Stimulated activated CD4-positive, alpha-beta T cell treated with anti-CD3 and anti-CD28 coated beads, Interleukin-2, amount 100 ng/mL, for 4 hours (primary cell): Measurements from ENCODE around the gene AQP3.
A peak's percentile ranks its signal among the peaks of the same experiment; 100 is the strongest.
"Not testable (repeated sequence)": the region's sequence is repeated elsewhere in the genome, so short reads cannot be mapped to it uniquely, and the experiment has no call there.

Experiments
- DNase-seq: peaks from one replicate; pipeline ENCODE4 v3.0.0-alpha.2; 2020; ENCODE audit warnings: low read depth

Gene AQP3

DNA sequence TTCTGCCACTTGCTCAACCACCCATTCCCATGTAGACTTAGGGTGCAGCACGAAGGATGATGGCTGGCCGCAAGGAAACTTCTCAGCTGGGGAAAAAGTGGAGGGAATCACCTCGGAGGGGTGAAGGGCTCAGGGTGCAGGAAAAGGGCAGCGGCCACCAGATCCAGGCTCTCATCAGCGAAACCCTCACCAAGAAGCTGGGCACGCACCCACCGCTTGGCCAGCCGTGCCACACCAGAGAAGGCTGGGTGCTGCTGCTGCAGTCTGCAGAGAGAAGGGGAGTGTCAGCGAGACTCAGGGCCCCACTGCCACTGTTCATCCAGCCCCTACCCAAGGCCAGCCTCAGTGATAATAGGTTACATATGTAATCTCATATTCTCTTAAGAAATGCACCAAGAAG lies 17.7 kb upstream of the AQP3 start:
- DNase-seq = no peak

DNA sequence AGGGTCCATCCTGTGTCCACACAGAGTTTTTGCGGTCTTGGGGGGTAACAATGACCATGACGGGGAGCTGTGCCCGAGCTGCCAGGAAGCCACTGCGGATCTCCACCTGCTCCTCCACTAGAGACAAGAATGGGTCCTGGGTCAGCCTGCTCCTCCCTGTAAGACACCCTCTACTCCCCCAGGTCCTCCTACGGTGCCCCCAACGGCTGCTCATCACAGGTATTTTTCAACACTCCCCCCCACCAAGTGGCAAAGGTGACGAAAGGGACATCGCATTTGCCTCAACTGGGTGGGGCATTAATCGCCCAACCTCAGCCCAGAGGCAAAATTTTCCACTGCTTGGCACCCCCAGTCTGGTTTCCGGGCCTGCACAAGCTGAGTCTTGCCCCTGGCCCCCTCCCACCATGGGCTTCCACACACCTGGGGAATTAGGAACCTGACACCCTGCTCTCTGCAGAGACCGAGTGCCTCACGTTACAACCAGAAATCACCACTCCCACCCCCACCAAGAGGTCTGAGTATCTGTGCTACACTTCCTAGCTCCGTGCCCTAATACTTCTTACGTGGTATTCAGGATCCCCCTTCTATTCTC lies 16.7 kb upstream of the AQP3 start:
- DNase-seq = no peak

DNA sequence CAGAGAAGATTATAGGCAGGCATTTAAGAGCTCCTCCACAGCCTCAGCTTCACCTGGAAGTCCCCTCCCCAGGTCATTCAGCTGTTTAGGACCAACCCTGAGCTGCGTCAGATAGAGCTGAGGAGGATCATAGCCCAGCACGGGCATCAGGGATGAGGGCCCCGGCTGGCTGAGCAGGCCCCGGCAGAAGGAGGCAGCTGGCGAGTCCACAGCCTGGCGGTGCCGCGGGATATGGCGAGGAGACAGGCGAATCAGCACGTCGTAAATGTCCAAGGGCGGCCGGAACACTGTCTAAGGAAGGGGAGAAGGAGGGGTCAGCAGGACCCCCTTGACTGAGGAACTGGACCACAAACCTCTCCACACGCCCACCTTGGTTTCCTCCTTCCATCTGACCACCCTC lies 15.8 kb upstream of the AQP3 start:
- DNase-seq = no peak

DNA sequence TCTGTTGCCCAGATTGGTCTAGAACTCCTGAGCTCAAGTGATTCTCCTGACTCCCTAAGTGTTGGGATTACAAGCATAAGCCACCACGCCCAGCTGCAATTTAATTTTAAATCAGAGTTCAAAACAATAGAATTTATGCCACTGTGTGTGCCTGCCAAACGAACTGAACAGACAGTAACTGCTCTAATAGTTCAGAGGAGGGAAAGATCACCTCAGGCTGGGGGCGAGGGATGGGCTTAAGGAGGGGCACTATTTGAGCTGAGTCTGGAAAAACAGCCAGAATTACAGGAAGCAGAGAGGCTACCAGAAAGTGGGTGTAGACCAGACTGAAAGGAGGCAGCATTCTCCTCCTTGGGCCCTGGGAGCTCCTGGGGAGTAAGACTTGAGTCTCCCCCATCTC lies 14.1 kb upstream of the AQP3 start:
- no peak for DNase-seq

DNA sequence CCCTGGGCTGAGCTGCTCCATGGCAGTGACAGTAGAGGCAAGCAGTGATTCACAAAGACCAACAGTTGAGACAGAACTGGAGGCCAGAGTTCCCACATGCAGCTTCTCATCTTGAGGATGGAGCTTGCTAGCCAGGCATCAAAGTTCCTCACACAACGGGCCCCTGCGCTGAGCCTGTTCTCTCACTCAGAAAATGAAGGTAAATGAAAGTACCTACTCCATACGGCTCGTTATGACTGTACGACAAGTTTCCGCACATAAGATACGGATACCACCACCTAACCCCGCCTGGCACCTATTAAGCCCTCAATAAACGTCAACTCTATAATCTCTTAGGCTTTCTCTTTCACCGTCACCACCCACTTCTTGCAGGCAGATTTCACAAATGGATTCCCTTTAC lies 13.5 kb upstream of the AQP3 start:
- no peak for DNase-seq

DNA sequence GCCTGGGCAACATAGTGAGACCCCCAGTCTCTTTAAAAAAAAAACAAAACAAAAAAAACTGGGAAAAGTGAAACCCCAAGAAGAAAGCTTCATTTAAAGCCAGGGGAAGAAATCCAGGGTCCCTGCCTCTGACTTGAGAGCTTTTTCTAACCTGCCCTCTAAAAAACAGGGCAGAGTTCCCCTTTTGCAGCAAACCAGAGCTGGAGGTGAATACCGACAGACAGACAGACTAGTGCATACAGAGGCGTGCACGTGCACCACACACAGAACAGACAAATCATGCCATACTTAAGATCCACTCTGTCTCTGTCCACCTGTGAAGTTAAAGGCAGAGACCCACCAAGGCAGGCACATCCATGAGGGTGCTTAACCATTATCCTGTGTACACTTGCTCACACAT lies 11.7 kb upstream of the AQP3 start:
- no peak for DNase-seq

DNA sequence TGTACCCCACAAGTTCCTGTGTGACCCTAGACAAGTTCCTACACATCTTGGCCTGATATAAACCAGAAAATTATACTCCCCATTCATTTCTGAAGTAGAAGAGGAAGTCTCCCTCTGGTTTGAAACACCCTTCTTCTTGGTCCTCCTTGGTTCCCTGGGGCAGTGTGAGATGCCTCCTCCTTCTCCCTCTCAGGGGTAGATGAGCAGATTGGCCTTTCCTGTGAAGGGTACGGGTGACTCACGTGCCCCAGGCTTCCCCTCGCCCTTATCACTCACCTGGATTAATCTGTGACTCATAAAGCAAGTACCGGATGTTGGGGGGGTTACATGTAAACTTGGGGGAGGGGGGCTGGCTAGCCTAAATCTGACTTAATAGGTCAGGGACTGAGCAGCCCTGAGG lies 11.1 kb upstream of the AQP3 start:
- peak; percentile 74 for DNase-seq

DNA sequence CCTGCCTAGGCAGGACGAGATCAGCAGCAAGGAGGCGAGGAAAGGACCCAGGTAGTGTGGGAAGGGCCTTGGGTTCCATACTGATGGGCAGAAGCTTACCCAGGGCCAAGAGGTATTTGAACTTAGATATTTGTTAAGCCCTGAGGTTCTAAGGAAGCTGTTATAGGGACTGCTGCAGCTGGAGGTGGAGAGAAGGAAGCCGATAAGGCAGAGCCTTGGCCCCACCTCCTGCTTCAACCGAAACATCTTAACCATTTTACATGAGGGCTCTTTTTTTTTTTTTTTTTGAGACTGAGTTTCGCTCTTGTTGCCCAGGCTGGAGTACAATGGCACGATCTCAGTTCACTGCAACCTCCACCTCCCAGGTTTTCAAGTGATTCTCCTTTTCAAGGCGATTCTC lies 8.6 kb upstream of the AQP3 start:
- no peak for DNase-seq

DNA sequence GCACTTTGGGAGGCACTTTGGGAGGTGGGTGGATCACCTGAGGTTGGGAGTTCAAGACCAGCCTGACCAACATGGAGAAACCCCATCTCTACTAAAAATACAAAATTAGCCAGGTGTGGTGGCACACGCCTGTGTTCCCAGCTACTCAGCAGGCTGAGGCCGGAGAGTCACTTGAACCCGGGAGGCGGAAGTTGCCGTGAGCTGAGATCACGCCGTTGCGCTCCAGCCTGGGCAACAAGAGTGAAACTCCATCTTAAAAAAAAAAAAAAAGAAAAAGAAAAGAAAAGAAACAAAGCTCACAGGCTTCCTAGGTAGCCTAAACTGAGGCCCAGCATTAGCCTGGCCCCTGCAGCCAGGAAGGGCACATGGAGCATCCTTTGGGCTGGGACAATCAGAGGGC lies 8.1 kb upstream of the AQP3 start:
- not testable (repeated sequence) for DNase-seq

DNA sequence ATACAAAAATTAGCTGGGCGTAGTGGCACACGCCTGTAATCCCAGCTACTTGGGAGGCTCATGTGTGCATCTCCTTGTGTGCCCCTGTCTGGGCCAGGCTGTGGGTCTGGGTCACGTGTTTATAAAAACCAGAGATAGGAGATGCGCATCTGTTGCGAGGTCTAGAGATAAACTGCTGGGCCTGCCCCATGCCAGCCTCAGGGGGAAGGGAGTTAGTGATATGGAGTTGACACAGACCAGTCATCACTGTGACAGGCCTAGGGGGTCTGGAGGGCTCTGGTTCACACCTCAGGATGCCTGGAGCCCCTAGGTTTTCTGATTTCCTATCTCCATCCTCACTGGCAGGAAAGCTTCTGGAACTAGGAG lies 7.3 kb upstream of the AQP3 start:
- DNase-seq = not testable (repeated sequence)

DNA sequence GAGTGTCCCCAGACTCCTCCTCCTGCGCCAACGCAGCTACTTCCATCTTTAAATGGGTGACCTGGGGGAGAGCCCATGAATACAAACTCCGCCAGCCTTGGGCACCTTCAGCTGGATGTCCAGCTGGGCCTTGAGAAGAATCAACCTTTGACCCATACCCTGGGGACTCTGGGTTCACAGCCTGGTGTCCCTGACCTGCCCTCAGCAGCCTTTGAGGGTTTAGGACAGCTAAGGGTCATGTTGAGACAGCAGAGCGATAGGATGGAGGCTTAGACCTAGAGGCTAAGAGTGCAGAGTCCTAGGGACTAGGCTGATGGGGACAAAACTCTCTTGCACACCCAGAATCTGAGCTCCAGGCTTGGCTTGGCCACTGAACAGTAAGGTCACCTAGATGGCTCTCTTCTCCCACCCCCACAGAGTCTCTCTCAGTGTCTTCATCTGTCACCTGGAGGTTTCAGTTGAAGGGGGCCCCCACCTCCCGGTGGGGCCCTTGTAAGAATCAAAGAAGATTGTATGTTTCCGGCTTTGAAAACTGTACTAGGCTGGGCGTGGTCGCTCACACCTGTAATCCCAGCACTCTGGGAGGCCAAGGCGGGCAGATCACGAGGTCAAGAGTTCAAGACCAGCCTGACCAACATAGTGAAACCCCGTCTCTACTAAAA lies 6.7 kb upstream of the AQP3 start:
- no peak for DNase-seq

DNA sequence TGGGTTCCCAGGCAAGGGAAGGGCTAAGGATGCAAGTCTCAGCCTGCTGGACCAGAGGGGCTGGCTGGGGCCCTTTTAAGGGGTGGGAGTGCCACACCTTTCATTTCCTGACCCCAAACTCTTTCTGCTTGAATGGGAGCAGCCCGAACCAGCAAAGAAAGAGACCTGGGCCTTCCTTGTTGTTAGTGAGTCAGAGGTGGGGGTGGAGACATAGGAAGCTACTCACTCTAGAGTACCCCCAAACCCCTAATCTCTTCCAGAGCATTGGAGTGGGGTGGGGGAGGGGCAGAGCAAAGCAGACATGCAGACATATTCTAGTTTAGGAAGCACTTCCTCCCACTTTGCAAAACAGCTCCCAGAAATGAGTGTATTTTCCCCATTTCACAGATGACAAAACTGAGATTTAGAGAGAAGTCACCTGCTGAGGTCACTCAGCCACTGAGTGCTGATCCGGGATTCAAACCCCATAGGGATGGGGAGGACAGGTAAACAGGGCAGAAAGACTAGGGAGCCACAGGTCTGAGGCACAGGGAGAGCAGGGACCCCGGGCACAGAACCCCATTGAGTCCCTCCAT lies 6.0 kb upstream of the AQP3 start:
- DNase-seq = no peak

DNA sequence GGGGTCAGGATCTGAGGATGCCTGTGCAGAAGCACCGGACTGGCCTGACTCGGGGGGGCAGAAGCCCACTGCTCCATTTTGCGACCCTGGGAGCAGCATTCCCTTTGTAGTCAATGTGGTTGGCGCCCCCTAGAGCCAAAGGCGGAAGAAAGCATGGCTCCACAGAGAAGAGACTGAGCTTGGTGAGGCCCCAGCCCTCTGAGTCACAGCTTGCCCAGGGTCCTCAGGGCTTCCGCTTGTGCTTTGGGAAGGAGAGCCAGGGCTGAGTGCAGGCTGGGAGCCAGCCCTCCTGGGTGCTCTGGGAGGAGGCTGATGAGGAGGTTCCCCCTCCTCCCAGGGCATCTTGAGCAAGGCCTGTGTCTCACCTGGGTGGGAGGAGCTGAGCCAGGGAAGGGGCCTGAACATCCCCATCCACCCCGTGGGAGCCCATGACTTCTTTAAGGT lies 5.5 kb upstream of the AQP3 start:
- peak; percentile 39 for DNase-seq

DNA sequence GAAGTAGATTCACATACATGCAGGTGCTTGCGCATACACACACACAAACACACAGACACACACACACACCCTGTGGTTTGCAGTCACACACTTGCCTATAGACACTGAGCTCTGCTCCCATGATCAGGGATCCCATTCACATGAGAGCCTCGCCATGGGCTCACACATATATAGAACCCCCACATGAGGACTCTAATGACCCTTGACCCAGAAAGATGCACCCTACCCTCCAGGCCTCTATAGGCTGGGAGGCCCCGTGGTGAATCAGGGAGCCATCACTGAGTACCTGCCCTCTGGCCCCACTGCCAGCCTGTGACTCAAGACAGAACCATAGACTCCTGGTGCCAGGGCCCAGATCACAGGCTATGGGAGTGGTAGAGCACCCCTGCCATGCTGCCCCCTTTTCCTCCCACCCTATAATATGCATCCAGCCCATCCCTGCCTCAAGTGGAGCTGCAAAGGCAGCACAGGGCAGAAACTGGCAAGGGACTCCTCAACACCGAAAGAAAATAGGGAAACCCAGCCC lies 3.3 kb upstream of the AQP3 start:
- no peak for DNase-seq

DNA sequence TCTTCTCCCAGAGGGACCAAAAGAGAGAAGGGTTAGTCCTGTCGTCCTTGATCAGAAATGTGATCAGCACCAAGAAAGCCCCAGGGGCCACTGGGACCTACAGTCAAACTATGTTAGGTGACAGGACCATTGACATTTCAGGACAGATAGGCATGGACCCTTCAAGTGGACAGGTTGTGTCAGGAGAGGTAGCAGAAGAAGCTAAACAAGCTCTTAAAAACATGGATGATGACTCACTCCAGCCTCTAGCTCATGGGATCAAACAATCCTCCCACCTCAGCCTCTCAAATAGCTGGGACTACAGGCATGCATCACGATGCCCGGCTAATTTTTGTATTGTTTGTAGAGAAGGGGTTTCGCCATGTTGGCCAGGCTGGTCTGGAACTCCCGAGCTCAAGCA lies 2.3 kb upstream of the AQP3 start:
- DNase-seq = no peak

DNA sequence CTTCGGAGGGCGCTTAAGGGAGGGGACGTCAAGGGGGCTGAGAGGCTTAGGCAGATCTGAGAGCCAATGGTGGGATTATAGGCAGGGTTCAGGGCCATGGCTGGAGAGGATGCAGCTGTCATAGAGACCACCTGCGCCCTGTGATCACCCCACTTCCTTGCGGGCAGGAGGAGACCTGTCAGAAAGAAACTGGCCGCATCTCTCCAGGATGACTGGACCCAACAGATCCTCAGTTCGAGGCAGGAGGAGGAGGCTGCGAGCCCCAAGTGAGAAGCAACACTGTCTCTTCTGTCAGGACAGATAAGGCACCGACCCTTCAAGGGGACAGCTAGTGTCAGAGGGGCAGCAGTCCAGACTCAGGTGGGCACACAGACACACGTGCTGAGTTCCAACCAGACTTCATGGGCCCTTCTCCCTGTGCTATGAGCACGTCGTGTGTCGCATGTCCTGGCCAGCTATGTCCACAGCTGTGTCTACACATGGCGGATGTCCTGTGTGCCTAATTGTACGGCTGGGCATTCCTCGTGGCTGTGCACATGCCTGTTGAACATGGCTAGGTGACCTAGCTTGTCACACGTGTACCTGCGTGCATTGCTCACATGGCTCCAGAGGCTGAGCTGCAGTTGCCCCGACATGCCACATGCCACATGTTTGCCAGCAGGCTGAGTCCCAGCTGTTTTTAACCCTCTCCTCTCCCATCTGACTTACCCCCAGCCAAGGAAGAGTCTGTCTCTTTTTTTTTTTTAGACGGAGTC lies 583 bp upstream of the AQP3 start:
- no peak for DNase-seq

DNA sequence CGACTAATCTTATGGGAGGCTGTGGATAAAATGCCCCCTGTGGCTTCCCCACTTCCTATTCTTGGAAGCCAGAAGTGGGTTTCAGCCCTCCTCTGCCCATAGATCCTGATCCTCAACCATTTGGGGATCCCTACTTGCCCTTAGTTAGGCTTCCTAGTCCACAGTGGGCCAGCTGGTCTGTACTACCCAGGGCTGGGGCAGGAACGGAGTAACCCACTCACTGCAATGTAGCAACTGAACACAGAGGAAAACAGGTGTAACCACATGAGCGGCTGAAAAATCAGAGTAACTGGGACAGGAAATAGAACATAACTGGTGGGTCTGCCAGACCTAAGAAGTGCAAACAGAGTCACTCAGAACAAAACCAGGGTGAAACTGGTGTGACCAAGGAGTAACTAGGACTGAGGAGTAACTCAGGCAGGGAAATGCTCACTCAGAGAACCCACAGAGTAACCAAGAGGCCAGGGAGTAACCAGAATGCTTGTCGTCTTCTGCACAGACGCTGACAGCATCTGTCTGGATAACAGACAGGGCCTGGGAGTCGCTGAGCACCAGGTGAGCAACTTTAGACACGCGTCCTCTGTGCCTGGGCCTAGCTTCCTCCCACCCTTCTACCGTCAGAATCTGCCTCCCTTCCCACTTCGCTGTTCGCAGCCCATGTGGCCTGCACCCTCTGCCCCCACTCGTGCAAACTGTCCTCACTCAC lies 1.0 kb downstream of the AQP3 start:
- DNase-seq = peak; percentile 24

DNA sequence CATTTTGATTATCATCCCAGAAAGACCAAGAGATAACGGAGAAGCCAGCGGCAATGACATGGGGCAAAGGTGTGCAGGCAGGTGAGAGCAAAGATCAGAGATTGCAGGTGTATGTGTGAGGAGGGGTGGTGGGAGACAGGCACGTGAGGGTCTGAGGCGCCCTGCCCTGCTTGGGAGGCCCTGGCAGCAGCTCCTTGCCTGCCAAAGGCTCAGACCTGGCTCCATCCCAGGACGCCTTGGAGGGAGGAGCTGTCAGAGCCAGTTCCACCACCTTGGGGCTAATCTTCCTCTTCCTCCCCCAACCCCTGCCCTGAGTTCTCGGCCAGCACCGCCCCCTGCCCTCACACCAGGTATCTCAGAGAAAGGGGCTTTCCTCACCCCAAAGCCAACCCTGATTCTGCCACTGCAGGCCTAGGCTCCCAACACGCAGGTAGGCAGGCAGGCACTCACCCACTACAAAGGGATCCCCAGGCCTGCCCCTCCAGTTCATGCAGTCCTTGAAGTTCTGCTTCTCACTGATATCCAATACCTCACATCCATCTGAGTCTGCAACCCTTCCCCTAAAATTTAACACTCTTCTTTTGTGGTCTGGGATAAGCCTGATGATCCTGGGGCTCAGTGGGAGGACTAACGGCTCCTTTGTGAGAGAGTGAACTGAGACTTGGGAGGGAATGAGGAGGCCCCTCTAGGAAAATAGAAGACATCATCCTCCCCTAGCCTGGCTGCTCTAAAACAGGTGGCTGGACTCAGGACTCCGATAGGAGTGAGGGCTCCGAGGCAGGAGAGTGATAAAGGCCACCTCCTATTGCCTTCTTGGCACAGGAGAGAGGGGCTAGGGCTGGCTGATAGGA lies 1.8 kb downstream of the AQP3 start:
- DNase-seq = no peak

DNA sequence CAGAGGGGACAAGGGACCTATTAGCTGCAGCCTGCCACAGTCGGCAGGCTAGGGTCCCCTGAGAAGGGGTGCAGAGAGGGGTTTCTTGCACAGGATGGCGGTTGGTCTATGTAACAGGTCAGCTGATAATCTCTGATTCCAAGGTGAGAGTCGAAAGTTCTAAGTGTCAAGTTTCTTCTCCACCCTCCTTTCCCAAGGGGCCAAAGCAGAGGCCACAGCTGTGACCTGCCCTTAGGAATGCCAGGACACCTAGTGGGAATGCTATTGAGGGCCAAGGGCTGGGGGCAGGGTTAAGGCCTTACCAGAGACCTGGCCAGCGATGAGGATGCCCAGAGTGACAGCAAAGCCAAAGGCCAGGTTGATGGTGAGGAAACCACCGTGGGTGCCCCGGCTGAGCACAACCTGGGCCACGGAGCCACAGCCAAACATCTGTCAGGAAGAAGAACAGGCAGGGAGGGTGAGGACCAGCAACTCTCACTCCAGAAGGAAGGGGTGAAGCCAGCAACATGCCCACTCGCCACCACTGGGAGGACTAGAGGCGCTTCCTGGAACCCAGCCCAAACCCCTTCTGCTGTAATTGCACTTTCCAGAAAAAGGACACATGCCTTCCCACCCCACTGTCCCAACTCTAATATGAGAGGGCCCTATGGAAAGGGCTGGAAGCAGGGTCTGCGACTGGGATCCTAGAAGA lies 3.8 kb downstream of the AQP3 start:
- no peak for DNase-seq

DNA sequence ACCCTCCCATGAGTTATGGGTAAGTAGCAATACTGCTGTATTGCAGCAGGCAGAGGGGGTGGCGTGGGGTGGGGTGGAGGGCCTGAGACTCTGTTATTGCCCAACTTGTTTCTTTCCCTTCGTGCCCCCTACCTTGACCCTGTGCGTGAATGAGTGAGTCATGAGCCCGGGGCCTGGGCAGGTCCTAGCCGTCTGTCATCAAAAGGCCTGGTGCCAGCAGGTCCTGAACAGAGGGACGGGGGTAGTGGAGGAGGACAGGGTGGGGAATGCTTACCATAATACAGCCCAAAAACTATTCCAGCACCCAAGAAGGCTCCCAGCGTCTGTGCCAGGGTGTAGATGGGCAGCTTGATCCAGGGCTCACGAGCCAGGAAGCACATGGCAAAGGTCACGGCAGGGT lies 4.3 kb downstream of the AQP3 start:
- no peak for DNase-seq

DNA sequence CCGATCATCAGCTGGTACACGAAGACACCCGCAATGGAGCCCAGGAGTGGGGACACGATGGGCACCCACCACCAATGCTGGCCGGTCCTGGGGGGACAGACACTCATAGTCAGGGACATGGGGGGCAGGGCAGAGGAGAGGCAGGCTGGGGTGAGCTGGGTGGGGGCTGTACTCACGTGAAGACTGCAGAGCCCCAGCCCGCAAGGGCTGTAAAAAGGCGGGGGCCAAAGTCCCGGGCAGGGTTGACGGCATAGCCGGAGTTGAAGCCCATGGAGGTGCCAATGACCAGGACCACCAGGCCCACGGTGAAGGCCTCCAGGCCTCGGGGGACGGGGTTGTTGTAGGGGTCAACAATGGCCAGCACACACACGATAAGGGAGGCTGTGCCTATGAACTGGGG lies 5.3 kb downstream of the AQP3 start:
- no peak for DNase-seq
